ENCODE measurements around the gene CAPRIN1.

DNA sequence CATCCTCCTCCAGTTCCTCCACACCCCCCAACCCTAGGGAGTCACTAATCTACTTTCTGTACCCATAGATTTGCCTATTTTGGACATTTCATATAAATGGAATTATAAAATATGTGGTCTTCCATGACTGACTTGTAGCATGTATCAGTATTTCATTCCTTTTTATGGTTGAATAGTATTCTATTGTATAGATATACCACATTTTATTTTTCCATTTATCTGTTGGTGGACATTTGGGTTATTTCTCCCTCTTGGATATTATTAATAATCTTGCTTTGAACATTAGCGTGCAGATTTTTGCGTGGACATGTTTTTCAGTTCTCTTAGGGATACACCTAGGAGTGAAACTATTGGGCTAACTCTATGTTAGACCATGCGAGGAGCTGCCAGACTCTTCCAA lies 77.3 kb downstream of the CAPRIN1 start:
- TF ChIP-seq, protein P1, sequence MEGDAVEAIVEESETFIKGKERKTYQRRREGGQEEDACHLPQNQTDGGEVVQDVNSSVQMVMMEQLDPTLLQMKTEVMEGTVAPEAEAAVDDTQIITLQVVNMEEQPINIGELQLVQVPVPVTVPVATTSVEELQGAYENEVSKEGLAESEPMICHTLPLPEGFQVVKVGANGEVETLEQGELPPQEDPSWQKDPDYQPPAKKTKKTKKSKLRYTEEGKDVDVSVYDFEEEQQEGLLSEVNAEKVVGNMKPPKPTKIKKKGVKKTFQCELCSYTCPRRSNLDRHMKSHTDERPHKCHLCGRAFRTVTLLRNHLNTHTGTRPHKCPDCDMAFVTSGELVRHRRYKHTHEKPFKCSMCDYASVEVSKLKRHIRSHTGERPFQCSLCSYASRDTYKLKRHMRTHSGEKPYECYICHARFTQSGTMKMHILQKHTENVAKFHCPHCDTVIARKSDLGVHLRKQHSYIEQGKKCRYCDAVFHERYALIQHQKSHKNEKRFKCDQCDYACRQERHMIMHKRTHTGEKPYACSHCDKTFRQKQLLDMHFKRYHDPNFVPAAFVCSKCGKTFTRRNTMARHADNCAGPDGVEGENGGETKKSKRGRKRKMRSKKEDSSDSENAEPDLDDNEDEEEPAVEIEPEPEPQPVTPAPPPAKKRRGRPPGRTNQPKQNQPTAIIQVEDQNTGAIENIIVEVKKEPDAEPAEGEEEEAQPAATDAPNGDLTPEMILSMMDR (IDR thresholded peaks at IDR 0.05 in 2 of 3, conservative IDR thresholded peaks at IDR 0.05 in 1 of 3; ENCODE audit: control insufficient read depth in 2 of 3, extremely low read depth in 1 of 3, insufficient read depth in 1 of 3, low read depth in 3 of 3, low read length in 3 of 3): no peak
- TF ChIP-seq, protein P2, sequence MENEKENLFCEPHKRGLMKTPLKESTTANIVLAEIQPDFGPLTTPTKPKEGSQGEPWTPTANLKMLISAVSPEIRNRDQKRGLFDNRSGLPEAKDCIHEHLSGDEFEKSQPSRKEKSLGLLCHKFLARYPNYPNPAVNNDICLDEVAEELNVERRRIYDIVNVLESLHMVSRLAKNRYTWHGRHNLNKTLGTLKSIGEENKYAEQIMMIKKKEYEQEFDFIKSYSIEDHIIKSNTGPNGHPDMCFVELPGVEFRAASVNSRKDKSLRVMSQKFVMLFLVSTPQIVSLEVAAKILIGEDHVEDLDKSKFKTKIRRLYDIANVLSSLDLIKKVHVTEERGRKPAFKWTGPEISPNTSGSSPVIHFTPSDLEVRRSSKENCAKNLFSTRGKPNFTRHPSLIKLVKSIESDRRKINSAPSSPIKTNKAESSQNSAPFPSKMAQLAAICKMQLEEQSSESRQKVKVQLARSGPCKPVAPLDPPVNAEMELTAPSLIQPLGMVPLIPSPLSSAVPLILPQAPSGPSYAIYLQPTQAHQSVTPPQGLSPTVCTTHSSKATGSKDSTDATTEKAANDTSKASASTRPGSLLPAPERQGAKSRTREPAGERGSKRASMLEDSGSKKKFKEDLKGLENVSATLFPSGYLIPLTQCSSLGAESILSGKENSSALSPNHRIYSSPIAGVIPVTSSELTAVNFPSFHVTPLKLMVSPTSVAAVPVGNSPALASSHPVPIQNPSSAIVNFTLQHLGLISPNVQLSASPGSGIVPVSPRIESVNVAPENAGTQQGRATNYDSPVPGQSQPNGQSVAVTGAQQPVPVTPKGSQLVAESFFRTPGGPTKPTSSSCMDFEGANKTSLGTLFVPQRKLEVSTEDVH (IDR thresholded peaks at IDR 0.05; ENCODE audit: low read depth, partially characterized antibody): no peak
- TF ChIP-seq STAT3 (IDR thresholded peaks at IDR 0.05; ENCODE audit: low read depth, low read length) (no peak), EP300 (IDR thresholded peaks at IDR 0.05; ENCODE audit: borderline replicate concordance in 1 of 2, control insufficient read depth in 1 of 2, low read depth in 2 of 2, low read length in 2 of 2) (no peak), POLR2A (IDR thresholded peaks at IDR 0.05; ENCODE audit: low read depth, low read length) (no peak), MXI1 (IDR thresholded peaks at IDR 0.05; ENCODE audit: low read depth, low read length) (no peak), BRCA1 (IDR thresholded peaks at IDR 0.05; ENCODE audit: low read depth, low read length) (no peak), ZZZ3 (IDR thresholded peaks at IDR 0.05; ENCODE audit: control insufficient read depth, insufficient read length, low read depth) (no peak)

Data from GM12878 (cell line).